HG02588 (cell line): Measurements from ENCODE around the gene C6orf15.

Source experiments
- ATAC-seq: cut with Tn5 transposase; IDR thresholded peaks from one replicate; pipeline ENCODE4 v1.9.1; 2021; ENCODE audit warnings: mild to moderate bottlenecking, moderate library complexity; ENCODE audit not compliant: unreplicated experiment

C6orf15 gene

GRCh38 chr6:31131595-31131994, 19.2 kb upstream of the C6orf15 start:
- no peak for ATAC-seq

- ATAC-seq, result no peak
These were observed 18.4 kb upstream of the C6orf15 start for GRCh38 chr6:31130751-31131150.

- ATAC-seq, result no peak
These were observed 16.8 kb upstream of the C6orf15 start for GRCh38 chr6:31129130-31129529.

GRCh38 chr6:31128093-31128676, 15.8 kb upstream of the C6orf15 start:
- ATAC-seq, result no peak

GRCh38 chr6:31126396-31127175, 14.2 kb upstream of the C6orf15 start:
- no peak for ATAC-seq

- no peak for ATAC-seq
These were observed 13.4 kb upstream of the C6orf15 start for GRCh38 chr6:31125586-31126363.

- ATAC-seq, result no peak
These were observed 12.8 kb upstream of the C6orf15 start for GRCh38 chr6:31125162-31125561.

GRCh38 chr6:31122791-31123706, 10.7 kb upstream of the C6orf15 start:
- no peak for ATAC-seq

- ATAC-seq, result no peak
These were observed 8.9 kb upstream of the C6orf15 start for GRCh38 chr6:31121131-31121790.

GRCh38 chr6:31120151-31120915, 8.0 kb upstream of the C6orf15 start, which contains the start of gene CDSN:
TSS of gene CDSN (minus strand) at chr6:31120446. CDS start at chr6:31120419, 27 bp downstream.
- ATAC-seq, result no peak

- ATAC-seq, result no peak
These were observed 5.8 kb upstream of the C6orf15 start for GRCh38 chr6:31118178-31118577.

- no peak for ATAC-seq
These were observed 4.4 kb upstream of the C6orf15 start for GRCh38 chr6:31116661-31117385.

- ATAC-seq, result no peak
These were observed 3.7 kb upstream of the C6orf15 start for GRCh38 chr6:31115941-31116560.

GRCh38 chr6:31114970-31115849, 2.8 kb upstream of the C6orf15 start:
- ATAC-seq, result no peak

- ATAC-seq, result no peak
These were observed 2.1 kb upstream of the C6orf15 start, which contains the start of gene PSORS1C1 for GRCh38 chr6:31114541-31114878. TSS of gene PSORS1C1 (plus strand) at chr6:31114800. CDS start at chr6:31129633, 14,833 bp downstream.

- ATAC-seq, result no peak
These were observed 1.6 kb upstream of the C6orf15 start for GRCh38 chr6:31113861-31114540.

- ATAC-seq, result no peak
These were observed 663 bp downstream of the C6orf15 start for GRCh38 chr6:31111712-31112111.
